Right forelimb (tissue), 1 donor: ENCODE data around the gene ANGPTL2.
"Not testable (repeated sequence)": the region's sequence is repeated elsewhere in the genome, so short reads cannot be mapped to it uniquely, and the experiment has no call there.

ENCODE experiments used
- DNase-seq: peaks from one replicate; pipeline ENCODE4 v3.0.0-alpha.2; 2018

Gene ANGPTL2

GRCh38 chr9:127154390-127155191 lies 32.2 kb upstream of the ANGPTL2 start:
- peak; percentile 87 for DNase-seq

GRCh38 chr9:127154003-127154389 lies 31.6 kb upstream of the ANGPTL2 start:
- DNase-seq: peak; percentile 55

- DNase-seq: peak; percentile 39
Observed at GRCh38 chr9:127153501-127153900, 31.1 kb upstream of the ANGPTL2 start.

- no peak for DNase-seq
Observed at GRCh38 chr9:127149463-127150390, 27.3 kb upstream of the ANGPTL2 start.

- no peak for DNase-seq
Observed at GRCh38 chr9:127149010-127149409, 26.6 kb upstream of the ANGPTL2 start.

- DNase-seq: no peak
Observed at GRCh38 chr9:127148014-127148413, 25.6 kb upstream of the ANGPTL2 start.

GRCh38 chr9:127147251-127147650 lies 24.8 kb upstream of the ANGPTL2 start:
- DNase-seq: no peak

GRCh38 chr9:127146841-127147240 lies 24.4 kb upstream of the ANGPTL2 start:
- DNase-seq: not testable (repeated sequence)

GRCh38 chr9:127144670-127145445 lies 22.4 kb upstream of the ANGPTL2 start:
- DNase-seq: peak; percentile 16

- peak; percentile 16 for DNase-seq
Observed at GRCh38 chr9:127143920-127144465, 21.6 kb upstream of the ANGPTL2 start.

- no peak for DNase-seq
Observed at GRCh38 chr9:127142931-127143464, 20.6 kb upstream of the ANGPTL2 start.

GRCh38 chr9:127142291-127142690 lies 19.9 kb upstream of the ANGPTL2 start:
- peak; percentile 25 for DNase-seq

- DNase-seq: peak; percentile 46
Observed at GRCh38 chr9:127140842-127141675, 18.6 kb upstream of the ANGPTL2 start.

- no peak for DNase-seq
Observed at GRCh38 chr9:127140181-127140580, 17.7 kb upstream of the ANGPTL2 start.

GRCh38 chr9:127139775-127140174 lies 17.3 kb upstream of the ANGPTL2 start:
- DNase-seq: peak; percentile 39

GRCh38 chr9:127139071-127139731 lies 16.8 kb upstream of the ANGPTL2 start:
- DNase-seq: peak; percentile 25

GRCh38 chr9:127138444-127138843 lies 16.0 kb upstream of the ANGPTL2 start:
- DNase-seq: peak; percentile 31

- DNase-seq: peak; percentile 37
Observed at GRCh38 chr9:127137640-127138360, 15.4 kb upstream of the ANGPTL2 start.

- DNase-seq: peak; percentile 17
Observed at GRCh38 chr9:127136880-127137639, 14.6 kb upstream of the ANGPTL2 start.
